K562 (cell line): ENCODE data around the gene SVOP. TPM values are rescaled to one million over a fixed set of nuclear protein-coding genes. Genes with fewer than 3 reads are reported as not detected.

Experiments
- GATA2 ChIP-seq: sonication (generic); formaldehyde crosslinking; IDR thresholded peaks from 2 replicates; pipeline ENCODE4 v1.4.0; 2020; ENCODE audit warnings: mild to moderate bottlenecking, missing genetic modification reagents
- HEY1 ChIP-seq: fragments of 250-450 bp; sonication (Bioruptor Pico); IDR thresholded peaks from 2 replicates; pipeline ENCODE4 v1.5.0; 2020; ENCODE audit warnings: mild to moderate bottlenecking, moderate library complexity, borderline replicate concordance
- IFI16 ChIP-seq: fragments of 250-450 bp; sonication (Bioruptor Pico); IDR thresholded peaks from 2 replicates; pipeline ENCODE4 v2.1.2; 2022; ENCODE audit warnings: mild to moderate bottlenecking, inconsistent platforms
- MYBL2 ChIP-seq, 2 experiments: fragments of 450-650 bp in 1 of 2; sonication (generic) in 1 of 2; formaldehyde crosslinking in 1 of 2; IDR thresholded peaks; 2 replicates each; pipeline versions ENCODE4 v1.6.1 to v1.8.1; 2017 to 2022; ENCODE audit warnings: borderline replicate concordance in 1 of 2, inconsistent platforms in 1 of 2, low read depth in 1 of 2, mild to moderate bottlenecking in 1 of 2, missing genetic modification reagents in 1 of 2, moderate library complexity in 1 of 2
- PRPF4 ChIP-seq: fragments of 200-400 bp; formaldehyde crosslinking; IDR thresholded peaks from one replicate; pipeline ENCODE4 v1.6.1; 2017; ENCODE audit warnings: low read length, low read depth, mild to moderate bottlenecking; ENCODE audit not compliant: insufficient read depth, poor library complexity, severe bottlenecking
- SIN3A ChIP-seq, 2 experiments: fragments of 150-350 bp in 1 of 2; IDR thresholded peaks; 2 replicates each; pipeline ENCODE4 v1.6.1; 2011 to 2016; ENCODE audit warnings: borderline replicate concordance in 2 of 2, low read depth in 2 of 2, low read length in 2 of 2, mild to moderate bottlenecking in 2 of 2, moderate library complexity in 2 of 2; ENCODE audit not compliant: control insufficient read depth in 1 of 2
- ZNF24 ChIP-seq: fragments of 450-650 bp; IDR thresholded peaks from 2 replicates; pipeline ENCODE4 v1.6.1; 2016
- ZNF408 ChIP-seq: fragments of 250-450 bp; sonication (Bioruptor Pico); IDR thresholded peaks from 2 replicates; pipeline ENCODE4 v1.4.0; 2020; ENCODE audit warnings: low read depth, mild to moderate bottlenecking, moderate library complexity
- ZNF609 ChIP-seq: sonication (generic); formaldehyde crosslinking; IDR thresholded peaks from 2 replicates; pipeline ENCODE4 v1.8.1; 2023; ENCODE audit warnings: missing genetic modification reagents, mild to moderate bottlenecking, borderline replicate concordance
- polyA plus RNA-seq, 8 experiments: library from polyadenylated mRNA; depleted of rRNA in 4 of 8; stranded (reverse) in 5 of 8; unstranded in 3 of 8; fragments of >200 nt; fragmentation: Nextera tagmentation in 2 of 8; fragmentation: Illumina TruSeq in 1 of 8; extraction: Ambion mirVana in 2 of 8; extraction: Trizol in 1 of 8; gene quantifications; 2 replicates each; pipeline versions ENCODE4 v1.2.1 to v1.2.3, GENCODE V29; 2011 to 2014; ENCODE audit warnings: inconsistent platforms in 1 of 8, missing spikeins in 1 of 8
- total RNA-seq, 7 experiments: library from RNA; depleted of rRNA in 6 of 7; stranded (reverse); fragments of >200 nt in 6 of 7; fragmentation: Illumina TruSeq in 2 of 7; extraction: Trizol in 2 of 7; gene quantifications; 2 replicates each; pipeline versions ENCODE4 v1.2.1 to v1.2.3, GENCODE V29; 2011 to 2021; ENCODE audit warnings: low replicate concordance in 1 of 7

Gene SVOP
- total and polyA plus RNA-seq, 9 of the 15 experiments (the other 6 are each of a cell fraction or from before 2014, with no cell fraction given): 0.01 to 0.09 (median 0.06) TPM; not detected in 1

DNA sequence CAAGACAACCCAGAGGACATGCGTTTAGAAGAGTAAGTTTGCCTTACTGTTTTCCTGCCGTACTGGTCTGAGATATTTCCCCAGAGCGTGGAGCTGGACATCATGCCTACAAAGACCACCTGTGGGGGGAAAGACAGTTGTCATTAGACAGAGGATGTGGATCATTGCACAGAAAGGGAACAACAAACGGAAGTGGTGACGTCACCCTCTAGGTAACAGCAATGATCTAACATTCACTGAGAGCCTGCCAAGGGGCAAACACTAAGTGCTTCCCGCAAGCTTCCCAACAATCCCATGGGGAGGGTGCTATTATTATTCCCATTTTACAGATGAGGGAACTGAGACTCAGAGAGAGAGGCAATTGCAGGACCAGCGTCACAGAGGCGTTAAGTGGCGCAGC lies 48.5 kb downstream of the SVOP start (continued):
- TF ChIP-seq ZNF609 (CRISPR knock-in tag) (no peak), HEY1 (CRISPR knock-in tag) (no peak), IFI16 (CRISPR knock-in tag) (no peak), PRPF4 (no peak), ZNF408 (CRISPR knock-in tag) (no peak), SIN3A (IDR thresholded peaks at IDR 0.05; ENCODE audit: borderline replicate concordance in 2 of 2, control insufficient read depth in 1 of 2, low read depth in 2 of 2, low read length in 2 of 2) (no peak), MYBL2 (IDR thresholded peaks at IDR 0.05; ENCODE audit: low read depth) (no peak), MYBL2 (CRISPR knock-in tag; IDR thresholded peaks at IDR 0.05; ENCODE audit: borderline replicate concordance) (no peak), GATA2 (CRISPR knock-in tag) (no peak), ZNF24 (no peak)
